ENCODE measurements around the gene CPT1A. TPM values are rescaled to one million over a fixed set of nuclear protein-coding genes. Genes with fewer than 3 reads are reported as not detected.

CPT1A gene
- total RNA-seq, 1 experiment from 2014 or later: 31.8 TPM

GRCh38 chr11:68809506-68809905 is 32.2 kb downstream of the CPT1A start:
- no peak for DNase-seq (ENCODE audit: unreplicated experiment)
- no peak overlapping the region for H3K4me3 Mint-ChIP-seq (ENCODE audit: unreplicated experiment)
- H3K27me3 Mint-ChIP-seq (ENCODE audit: insufficient read depth, unreplicated experiment): no peaks in the 10 kb centered on the region
- H3K27ac Mint-ChIP-seq (ENCODE audit: low read depth, unreplicated experiment): no peak overlapping the region
- ChIA-PET CTCF (interaction anchor here (0.9 kb wide), 1 partner anchor 9 kb away, joined by 3 read pairs; no protein-coding TSS in a partner anchor), POLR2A (no interaction called here)
- no peaks in the 10 kb centered on the region for H3K4me1 Mint-ChIP-seq (ENCODE audit: insufficient read depth, unreplicated experiment)
- BruUV-seq (replicated peaks): no TSS peak
- H3K36me3 Mint-ChIP-seq (ENCODE audit: insufficient read depth, unreplicated experiment): peaks cover 35% of the 10 kb centered on the region
- H3K9me3 Mint-ChIP-seq (ENCODE audit: unreplicated experiment): no peaks in the 10 kb centered on the region
- intact Hi-C loops (cut with micrococcal nuclease): no loop called here
- TF ChIP-seq CTCF (IDR thresholded peaks at IDR 0.05; ENCODE audit: unreplicated experiment): no peak

- Mint-ChIP-seq H3K27ac (ENCODE audit: low read depth, unreplicated experiment) (no peak overlapping the region), H3K4me3 (ENCODE audit: unreplicated experiment) (no peak overlapping the region), H3K27me3 (ENCODE audit: insufficient read depth, unreplicated experiment) (no peaks in the 10 kb centered on the region), H3K36me3 (ENCODE audit: insufficient read depth, unreplicated experiment) (peaks cover 36% of the 10 kb centered on the region), H3K4me1 (ENCODE audit: insufficient read depth, unreplicated experiment) (no peaks in the 10 kb centered on the region), H3K9me3 (ENCODE audit: unreplicated experiment) (no peaks in the 10 kb centered on the region)
- DNase-seq (ENCODE audit: unreplicated experiment): no peak
- CTCF ChIA-PET: no interaction called here
- intact Hi-C loops (cut with micrococcal nuclease): no loop called here
- BruUV-seq (replicated peaks): no TSS peak
- no peak for TF ChIP-seq CTCF (IDR thresholded peaks at IDR 0.05; ENCODE audit: unreplicated experiment)
- POLR2A ChIA-PET: interaction anchor here (1.1 kb wide), 1 partner anchor 31 kb away, joined by 3 read pairs; no protein-coding TSS in a partner anchor
Observed at GRCh38 chr11:68808787-68809186, 32.9 kb downstream of the CPT1A start.

- Mint-ChIP-seq H3K9me3 (ENCODE audit: unreplicated experiment) (no peaks in the 10 kb centered on the region), H3K36me3 (ENCODE audit: insufficient read depth, unreplicated experiment) (peaks cover 36% of the 10 kb centered on the region), H3K27me3 (ENCODE audit: insufficient read depth, unreplicated experiment) (no peaks in the 10 kb centered on the region), H3K4me1 (ENCODE audit: insufficient read depth, unreplicated experiment) (no peaks in the 10 kb centered on the region), H3K4me3 (ENCODE audit: unreplicated experiment) (no peak overlapping the region), H3K27ac (ENCODE audit: low read depth, unreplicated experiment) (no peak overlapping the region)
- no TSS peak for BruUV-seq (replicated peaks)
- DNase-seq (ENCODE audit: unreplicated experiment): peak; percentile 22
- intact Hi-C loops (cut with micrococcal nuclease): no loop called here
- POLR2A ChIA-PET: interaction anchor here (0.6 to 1.1 kb wide), 2 partner anchors 33 to 473 kb away, joined by 3 read pairs; no protein-coding TSS in a partner anchor
- TF ChIP-seq CTCF (IDR thresholded peaks at IDR 0.05; ENCODE audit: unreplicated experiment): no peak
- CTCF ChIA-PET: interaction anchor here (0.7 to 1.0 kb wide), 3 partner anchors 9 to 575 kb away, joined by 3 to 4 read pairs (median 3); no protein-coding TSS in a partner anchor
Observed at GRCh38 chr11:68806931-68807844, 34.5 kb downstream of the CPT1A start.

- H3K4me3 Mint-ChIP-seq (ENCODE audit: unreplicated experiment): no peak overlapping the region
- no peak for TF ChIP-seq CTCF (IDR thresholded peaks at IDR 0.05; ENCODE audit: unreplicated experiment)
- H3K36me3 Mint-ChIP-seq (ENCODE audit: insufficient read depth, unreplicated experiment): peaks cover 41% of the 10 kb centered on the region
- intact Hi-C loops (cut with micrococcal nuclease): no loop called here
- no peak for DNase-seq (ENCODE audit: unreplicated experiment)
- no peaks in the 10 kb centered on the region for H3K27me3 Mint-ChIP-seq (ENCODE audit: insufficient read depth, unreplicated experiment)
- no TSS peak for BruUV-seq (replicated peaks)
- H3K4me1 Mint-ChIP-seq (ENCODE audit: insufficient read depth, unreplicated experiment): no peaks in the 10 kb centered on the region
- ChIA-PET CTCF (interaction anchor here (0.7 kb wide), 1 partner anchor 1061 kb away, joined by 3 read pairs; no protein-coding TSS in a partner anchor), POLR2A (no interaction called here)
- no peaks in the 10 kb centered on the region for H3K9me3 Mint-ChIP-seq (ENCODE audit: unreplicated experiment)
- H3K27ac Mint-ChIP-seq (ENCODE audit: low read depth, unreplicated experiment): no peak overlapping the region
Observed at GRCh38 chr11:68804786-68805185, 36.9 kb downstream of the CPT1A start.

Data from MCF 10A (cell line).